Osteoblast (primary cell): Measurements from ENCODE around the gene MFSD6. TPM values are rescaled to one million over a fixed set of nuclear protein-coding genes. Genes with fewer than 3 reads are reported as not detected.

Experiments used
- DNase-seq: peaks from one replicate; pipeline ENCODE4 v3.0.0; 2011; ENCODE audit warnings: low spot score, mixed read lengths; ENCODE audit not compliant: insufficient read length; ENCODE audit errors: missing footprints
- H2AFZ ChIP-seq: 2 replicates; pipeline ENCODE4 v1.6.0; 2011; ENCODE audit warnings: mild to moderate bottlenecking, low read length
- H3K27ac ChIP-seq: 2 replicates; pipeline ENCODE4 v1.5.1; 2011; ENCODE audit warnings: mild to moderate bottlenecking, low read depth, low read length, moderate library complexity
- H3K27me3 ChIP-seq: 2 replicates; pipeline ENCODE4 v1.6.0; 2012; ENCODE audit warnings: mild to moderate bottlenecking, control low read depth, inconsistent platforms, low read length, moderate library complexity; ENCODE audit not compliant: insufficient read depth
- H3K36me3 ChIP-seq: 2 replicates; pipeline ENCODE4 v1.5.1; 2011; ENCODE audit warnings: mild to moderate bottlenecking, low read length, control low read depth, moderate library complexity; ENCODE audit not compliant: insufficient read depth
- H3K4me1 ChIP-seq: 2 replicates; pipeline ENCODE4 v1.5.1; 2011; ENCODE audit warnings: mild to moderate bottlenecking, low read length, control low read depth, moderate library complexity; ENCODE audit not compliant: insufficient read depth
- H3K4me2 ChIP-seq: 2 replicates; pipeline ENCODE4 v1.6.0; 2011; ENCODE audit warnings: mild to moderate bottlenecking, low read length; ENCODE audit not compliant: insufficient read depth
- H3K4me3 ChIP-seq: fragments of 200-600 bp; sonication (generic); 3 replicates; pipeline ENCODE4 v1.5.1; 2012; ENCODE audit warnings: mild to moderate bottlenecking, low read length, inconsistent platforms; ENCODE audit not compliant: insufficient read depth
- H3K79me2 ChIP-seq: 2 replicates; pipeline ENCODE4 v1.6.0; 2012; ENCODE audit warnings: mild to moderate bottlenecking, low read length, control low read depth, inconsistent platforms; ENCODE audit not compliant: insufficient read depth
- H3K9me3 ChIP-seq: 2 replicates; pipeline ENCODE4 v1.5.1; 2011; ENCODE audit warnings: low read depth, low read length, control low read depth
- H4K20me1 ChIP-seq: 2 replicates; pipeline ENCODE4 v1.6.0; 2012; ENCODE audit warnings: mild to moderate bottlenecking, low read length, control low read depth; ENCODE audit not compliant: insufficient read depth
- total RNA-seq: library from RNA; depleted of rRNA; stranded (reverse); fragments of >200 nt; gene quantifications from 2 replicates; pipeline ENCODE4 v1.2.3, GENCODE V29; 2012
- TF ChIP-seq, protein P1 (sequence below): IDR thresholded peaks from 2 replicates; pipeline ENCODE4 v1.5.1; 2011; ENCODE audit warnings: mild to moderate bottlenecking, low read depth, low read length, moderate library complexity; ENCODE audit errors: extremely low read depth

The MFSD6 gene
- total RNA-seq, 1 donor = 11.2 TPM

DNA sequence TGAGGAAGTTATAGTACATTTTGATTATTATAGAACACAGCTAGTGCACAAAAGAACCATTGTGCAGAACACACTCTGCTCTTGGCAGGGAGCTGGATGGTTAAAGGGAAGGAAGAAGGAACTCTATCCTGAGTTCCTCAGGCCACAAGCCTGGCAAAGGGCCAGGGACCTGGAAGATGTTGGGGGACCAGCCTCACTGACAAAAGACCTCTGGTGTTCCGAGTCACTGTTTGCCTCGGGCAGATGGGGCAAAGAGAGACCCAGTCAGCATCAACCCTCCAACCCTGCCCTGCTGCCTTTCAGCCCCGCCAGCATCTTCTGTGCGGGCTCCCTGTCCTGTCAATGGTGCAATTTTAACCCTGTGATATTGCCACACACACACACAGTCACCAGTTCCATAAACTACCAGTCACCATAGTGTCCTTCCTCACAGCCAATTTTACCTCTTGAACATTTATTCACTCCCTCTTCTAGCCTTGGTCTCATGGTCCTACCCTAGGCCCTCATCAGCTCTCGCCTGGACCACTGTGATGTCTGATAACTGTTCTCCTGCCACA lies 104.5 kb downstream of the MFSD6 start:
- no peak overlapping the region for H3K4me2 ChIP-seq
- no peak overlapping the region for H3K27ac ChIP-seq
- TF ChIP-seq, protein P1, sequence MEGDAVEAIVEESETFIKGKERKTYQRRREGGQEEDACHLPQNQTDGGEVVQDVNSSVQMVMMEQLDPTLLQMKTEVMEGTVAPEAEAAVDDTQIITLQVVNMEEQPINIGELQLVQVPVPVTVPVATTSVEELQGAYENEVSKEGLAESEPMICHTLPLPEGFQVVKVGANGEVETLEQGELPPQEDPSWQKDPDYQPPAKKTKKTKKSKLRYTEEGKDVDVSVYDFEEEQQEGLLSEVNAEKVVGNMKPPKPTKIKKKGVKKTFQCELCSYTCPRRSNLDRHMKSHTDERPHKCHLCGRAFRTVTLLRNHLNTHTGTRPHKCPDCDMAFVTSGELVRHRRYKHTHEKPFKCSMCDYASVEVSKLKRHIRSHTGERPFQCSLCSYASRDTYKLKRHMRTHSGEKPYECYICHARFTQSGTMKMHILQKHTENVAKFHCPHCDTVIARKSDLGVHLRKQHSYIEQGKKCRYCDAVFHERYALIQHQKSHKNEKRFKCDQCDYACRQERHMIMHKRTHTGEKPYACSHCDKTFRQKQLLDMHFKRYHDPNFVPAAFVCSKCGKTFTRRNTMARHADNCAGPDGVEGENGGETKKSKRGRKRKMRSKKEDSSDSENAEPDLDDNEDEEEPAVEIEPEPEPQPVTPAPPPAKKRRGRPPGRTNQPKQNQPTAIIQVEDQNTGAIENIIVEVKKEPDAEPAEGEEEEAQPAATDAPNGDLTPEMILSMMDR = no peak
- H2AFZ ChIP-seq = no peak overlapping the region
- H4K20me1 ChIP-seq = no peaks in the 10 kb centered on the region
- H3K79me2 ChIP-seq = no peaks in the 10 kb centered on the region
- no peaks in the 10 kb centered on the region for H3K4me1 ChIP-seq
- H3K9me3 ChIP-seq = no peaks in the 10 kb centered on the region
- H3K36me3 ChIP-seq = peaks cover 3% of the 10 kb centered on the region
- H3K27me3 ChIP-seq = no peaks in the 10 kb centered on the region
- no peak overlapping the region for H3K4me3 ChIP-seq
- no peak for DNase-seq

DNA sequence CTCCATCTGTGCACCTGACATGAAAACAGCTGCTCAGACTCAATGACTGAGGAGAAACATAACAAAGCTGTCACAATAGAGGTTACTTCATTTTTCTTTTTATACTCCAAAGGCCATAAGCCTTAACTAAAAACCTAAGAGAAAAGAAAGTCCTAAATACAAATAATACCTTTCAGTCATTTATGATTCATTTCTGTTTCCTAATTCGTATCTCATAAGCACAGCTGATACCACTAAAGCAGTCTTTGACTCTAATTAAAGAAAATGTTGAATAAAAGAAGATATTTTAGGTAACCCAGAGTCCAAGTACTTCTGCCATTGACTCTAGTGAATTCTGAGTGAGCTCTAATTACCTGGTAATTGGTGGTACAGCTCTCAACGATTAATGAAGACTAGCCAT lies 105.7 kb downstream of the MFSD6 start:
- DNase-seq = no peak
- TF ChIP-seq, protein P1 = no peak
- Histone ChIP-seq H2AFZ (no peak overlapping the region), H3K4me2 (no peak overlapping the region), H3K4me3 (no peak overlapping the region), H3K79me2 (no peaks in the 10 kb centered on the region), H3K27me3 (no peaks in the 10 kb centered on the region), H3K9me3 (no peaks in the 10 kb centered on the region), H3K4me1 (no peaks in the 10 kb centered on the region), H3K36me3 (peaks cover 3% of the 10 kb centered on the region), H4K20me1 (no peaks in the 10 kb centered on the region), H3K27ac (no peak overlapping the region)

DNA sequence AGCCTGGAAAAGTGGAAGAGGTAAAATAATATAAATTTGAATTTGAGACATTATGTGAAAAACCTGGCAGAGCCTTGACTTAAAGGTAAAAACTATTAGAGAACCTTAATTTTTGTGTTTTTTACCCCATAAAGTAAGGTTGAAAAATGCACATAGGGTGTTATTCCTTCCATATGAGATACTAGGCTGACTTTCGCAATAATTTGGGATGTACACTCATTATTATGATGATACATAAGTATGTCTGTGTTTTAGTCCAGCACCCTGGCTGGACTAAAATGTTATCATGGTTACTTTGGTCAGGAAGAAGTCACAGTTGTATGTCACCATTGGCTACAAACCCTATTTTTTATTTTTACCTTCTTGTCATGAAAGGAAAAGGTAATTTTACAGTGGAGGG lies 106.5 kb downstream of the MFSD6 start:
- DNase-seq = no peak
- Histone ChIP-seq H3K4me2 (no peak overlapping the region), H3K27me3 (no peaks in the 10 kb centered on the region), H3K4me3 (no peak overlapping the region), H3K27ac (no peak overlapping the region), H3K79me2 (no peaks in the 10 kb centered on the region), H4K20me1 (no peaks in the 10 kb centered on the region), H2AFZ (no peak overlapping the region), H3K9me3 (no peaks in the 10 kb centered on the region), H3K4me1 (no peaks in the 10 kb centered on the region), H3K36me3 (peaks cover 3% of the 10 kb centered on the region)
- TF ChIP-seq, protein P1 = no peak

DNA sequence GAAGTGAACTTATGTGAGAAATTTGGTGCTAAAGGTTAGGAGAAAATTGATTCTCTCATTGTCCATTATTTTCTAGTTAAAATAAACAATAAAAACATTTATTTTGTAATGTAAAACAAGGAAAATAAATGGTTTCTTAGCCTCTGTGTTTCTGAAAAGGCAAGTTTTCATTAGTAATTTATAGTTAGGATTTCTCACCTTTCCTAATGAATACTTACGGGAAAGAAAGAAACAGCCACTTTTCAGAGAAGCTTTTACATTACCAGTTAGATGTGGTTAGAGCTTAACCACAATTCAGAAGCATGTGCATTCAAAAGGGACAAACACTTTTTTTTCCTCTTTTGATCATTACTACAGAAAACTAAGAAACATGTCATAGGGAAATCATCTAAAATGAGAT lies 107.5 kb downstream of the MFSD6 start:
- no peak overlapping the region for H3K27ac ChIP-seq
- H3K36me3 ChIP-seq = peaks cover 3% of the 10 kb centered on the region
- no peaks in the 10 kb centered on the region for H3K27me3 ChIP-seq
- H3K79me2 ChIP-seq = no peaks in the 10 kb centered on the region
- H3K9me3 ChIP-seq = no peaks in the 10 kb centered on the region
- TF ChIP-seq, protein P1 = no peak
- no peak overlapping the region for H2AFZ ChIP-seq
- no peak for DNase-seq
- H3K4me3 ChIP-seq = no peak overlapping the region
- H3K4me2 ChIP-seq = no peak overlapping the region
- H4K20me1 ChIP-seq = no peaks in the 10 kb centered on the region
- H3K4me1 ChIP-seq = no peaks in the 10 kb centered on the region
